K562 (cell line): ENCODE measurements around the gene TMEM63A. TPM values are rescaled to one million over a fixed set of nuclear protein-coding genes. Genes with fewer than 3 reads are reported as not detected.
A peak's percentile ranks its signal among the peaks of the same experiment; 100 is the strongest.

Experiments used
- BCOR ChIP-seq: fragments of 450-650 bp; IDR thresholded peaks from 2 replicates; pipeline ENCODE4 v1.6.1; 2016
- CTCF ChIP-seq, 3 experiments: IDR thresholded peaks in 2 of 3; conservative IDR thresholded peaks in 1 of 3; 2 replicates each; pipeline ENCODE4 v1.5.1; 2011 to 2012; ENCODE audit warnings: low read length in 3 of 3, mild to moderate bottlenecking in 3 of 3, control low read depth in 2 of 3, improper control_type of control experiment in 1 of 3, inconsistent platforms in 1 of 3, low read depth in 1 of 3, mixed read lengths in 1 of 3, moderate library complexity in 1 of 3; ENCODE audit not compliant: insufficient read depth in 2 of 3
- FOXP1 ChIP-seq: sonication (generic); formaldehyde crosslinking; IDR thresholded peaks from 2 replicates; pipeline ENCODE4 v1.8.0; 2022; ENCODE audit warnings: mild to moderate bottlenecking, missing genetic modification reagents
- HCFC1 ChIP-seq: IDR thresholded peaks from 2 replicates; pipeline ENCODE4 v1.6.1; 2012; ENCODE audit warnings: low read depth, low read length, improper control_type of control experiment
- LEF1 ChIP-seq: fragments of 450-650 bp; IDR thresholded peaks from 2 replicates; pipeline ENCODE4 v1.6.1; 2016; ENCODE audit warnings: mild to moderate bottlenecking
- MIER1 ChIP-seq: fragments of 450-650 bp; IDR thresholded peaks from 2 replicates; pipeline ENCODE4 v1.6.1; 2016; ENCODE audit warnings: antibody characterized with exemption, mild to moderate bottlenecking, low read depth
- NR2C2 ChIP-seq, 2 experiments: fragments of 200-800 bp in 1 of 2; sonication (Bioruptor generic) in 1 of 2; sonication (generic) in 1 of 2; formaldehyde crosslinking in 1 of 2; IDR thresholded peaks; 2 replicates each; pipeline versions ENCODE4 v1.6.1 to v1.8.0; 2016 to 2022; ENCODE audit warnings: mild to moderate bottlenecking in 1 of 2, missing compliant biosample characterization in 1 of 2, missing genetic modification characterization in 1 of 2, missing genetic modification reagents in 1 of 2
- PBX2 ChIP-seq, 2 experiments: IDR thresholded peaks in 1 of 2; conservative IDR thresholded peaks in 1 of 2; 2 replicates each; pipeline ENCODE4 v1.6.1; 2016; ENCODE audit warnings: low read depth in 2 of 2, mild to moderate bottlenecking in 1 of 2, missing compliant biosample characterization in 1 of 2, missing genetic modification characterization in 1 of 2, moderate library complexity in 1 of 2
- RBM34 ChIP-seq: fragments of 200-400 bp; formaldehyde crosslinking; IDR thresholded peaks from 2 replicates; pipeline ENCODE4 v1.6.1; 2018; ENCODE audit warnings: low read length, borderline replicate concordance; ENCODE audit not compliant: insufficient read depth
- SAFB2 ChIP-seq: fragments of 200-400 bp; formaldehyde crosslinking; IDR thresholded peaks from 2 replicates; pipeline ENCODE4 v1.6.1; 2018; ENCODE audit warnings: borderline replicate concordance, low read length, low read depth, moderate library complexity; ENCODE audit not compliant: severe bottlenecking
- SP1 ChIP-seq: sonication (generic); formaldehyde crosslinking; IDR thresholded peaks from 2 replicates; pipeline ENCODE4 v1.8.1; 2022; ENCODE audit warnings: mild to moderate bottlenecking, missing genetic modification reagents
- TSHZ1 ChIP-seq: fragments of 250-450 bp; sonication (Bioruptor Pico); IDR thresholded peaks from 2 replicates; pipeline ENCODE4 v1.4.0; 2020; ENCODE audit warnings: mild to moderate bottlenecking, moderate library complexity
- USF1 ChIP-seq: sonication (generic); formaldehyde crosslinking; IDR thresholded peaks from 2 replicates; pipeline ENCODE4 v1.9.0; 2022; ENCODE audit warnings: mild to moderate bottlenecking, missing genetic modification reagents
- ZNF57 ChIP-seq: fragments of 450-650 bp; formaldehyde crosslinking; IDR thresholded peaks from 2 replicates; pipeline ENCODE4 v1.4.0; 2020; ENCODE audit warnings: mild to moderate bottlenecking, moderate library complexity
- polyA plus RNA-seq, 8 experiments: library from polyadenylated mRNA; depleted of rRNA in 4 of 8; stranded (reverse) in 5 of 8; unstranded in 3 of 8; fragments of >200 nt; fragmentation: Nextera tagmentation in 2 of 8; fragmentation: Illumina TruSeq in 1 of 8; extraction: Ambion mirVana in 2 of 8; extraction: Trizol in 1 of 8; gene quantifications; 2 replicates each; pipeline versions ENCODE4 v1.2.1 to v1.2.3, GENCODE V29; 2011 to 2014; ENCODE audit warnings: inconsistent platforms in 1 of 8, missing spikeins in 1 of 8
- total RNA-seq, 7 experiments: library from RNA; depleted of rRNA in 6 of 7; stranded (reverse); fragments of >200 nt in 6 of 7; fragmentation: Illumina TruSeq in 2 of 7; extraction: Trizol in 2 of 7; gene quantifications; 2 replicates each; pipeline versions ENCODE4 v1.2.1 to v1.2.3, GENCODE V29; 2011 to 2021; ENCODE audit warnings: low replicate concordance in 1 of 7
- TF ChIP-seq, protein P1 (sequence below): fragments of 450-650 bp; IDR thresholded peaks from 2 replicates; pipeline ENCODE4 v1.6.1; 2016; ENCODE audit warnings: low read depth, mild to moderate bottlenecking, moderate library complexity

Gene TMEM63A
- total and polyA plus RNA-seq, 9 of the 15 experiments (the other 6 are each of a cell fraction or from before 2014, with no cell fraction given): 2.0 to 54.6 (median 17.5) TPM

- TF ChIP-seq SAFB2 (no peak), LEF1 (0 out of 2 replicates have a peak, but pooled peaks have one; percentile 18), FOXP1 (CRISPR knock-in tag) (peak; percentile 96), BCOR (peak; percentile 34; the same call in 1 of the 2 replicates), SP1 (CRISPR knock-in tag) (no peak; the same call in 1 of the 2 replicates), TSHZ1 (no peak), HCFC1 (peak; percentile 12), RBM34 (0 out of 2 replicates have a peak, but pooled peaks have one; percentile 37), ZNF57 (no peak), CTCF (IDR thresholded peaks at IDR 0.05 in 2 of 3, conservative IDR thresholded peaks at IDR 0.05 in 1 of 3; ENCODE audit: insufficient read depth in 2 of 3, low read depth in 1 of 3, low read length in 3 of 3) (peak; percentile 52 to 78 (median 55); a peak in 5 of 6 replicates), PBX2 (CRISPR knock-in tag; IDR thresholded peaks at IDR 0.05; ENCODE audit: low read depth) (no peak), PBX2 (tag; conservative IDR thresholded peaks at IDR 0.05; ENCODE audit: low read depth) (no peak), MIER1 (peak; percentile 13; the same call in 1 of the 2 replicates), USF1 (CRISPR knock-in tag) (peak; percentile 54; the same call in 1 of the 2 replicates), NR2C2 (CRISPR knock-in tag; IDR thresholded peaks at IDR 0.05) (0 out of 2 replicates have a peak, but pooled peaks have one; percentile 38), NR2C2 (tag; IDR thresholded peaks at IDR 0.05) (0 out of 2 replicates have a peak, but pooled peaks have one; percentile 38)
- TF ChIP-seq, protein P1, sequence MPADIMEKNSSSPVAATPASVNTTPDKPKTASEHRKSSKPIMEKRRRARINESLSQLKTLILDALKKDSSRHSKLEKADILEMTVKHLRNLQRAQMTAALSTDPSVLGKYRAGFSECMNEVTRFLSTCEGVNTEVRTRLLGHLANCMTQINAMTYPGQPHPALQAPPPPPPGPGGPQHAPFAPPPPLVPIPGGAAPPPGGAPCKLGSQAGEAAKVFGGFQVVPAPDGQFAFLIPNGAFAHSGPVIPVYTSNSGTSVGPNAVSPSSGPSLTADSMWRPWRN: no peak
Measured at GRCh38 chr1:225881959-225882693, at the start of gene TMEM63A (continued).
